ENCODE measurements around the gene KRT82.
"Not testable (repeated sequence)": the region's sequence is repeated elsewhere in the genome, so short reads cannot be mapped to it uniquely, and the experiment has no call there.

KRT82 gene

DNA sequence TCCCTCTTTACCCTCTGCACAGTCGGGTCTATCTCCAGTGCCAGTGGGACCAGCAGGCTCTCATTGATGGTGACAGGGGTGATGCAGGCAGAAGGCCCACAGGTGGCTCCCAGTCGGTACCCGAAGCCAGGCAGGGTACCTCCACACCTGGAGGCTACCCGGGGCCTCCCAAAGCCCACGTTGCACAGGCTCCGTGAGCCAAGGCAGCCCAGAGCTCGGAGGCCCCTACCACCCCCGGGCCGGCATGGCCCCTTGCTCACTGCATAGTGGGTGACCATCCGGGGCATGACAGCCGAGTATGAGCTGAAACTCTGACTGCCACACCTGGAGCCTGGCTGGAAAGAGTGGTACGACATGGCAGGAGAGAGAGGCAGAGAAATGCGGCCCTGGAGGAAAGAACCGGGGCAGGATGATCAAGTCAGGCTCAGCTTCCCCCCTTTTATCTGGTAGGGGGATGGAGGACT, at the start of gene KRT82:
Gene KRT82 (minus strand): TSS at position 414 of the 464 bp plus-strand sequence. CDS start 58 bp downstream, at position 356.
- H3K4me3 ChIP-seq (ENCODE audit: low read depth, low read length): no peak within 1 kb of the TSS

DNA sequence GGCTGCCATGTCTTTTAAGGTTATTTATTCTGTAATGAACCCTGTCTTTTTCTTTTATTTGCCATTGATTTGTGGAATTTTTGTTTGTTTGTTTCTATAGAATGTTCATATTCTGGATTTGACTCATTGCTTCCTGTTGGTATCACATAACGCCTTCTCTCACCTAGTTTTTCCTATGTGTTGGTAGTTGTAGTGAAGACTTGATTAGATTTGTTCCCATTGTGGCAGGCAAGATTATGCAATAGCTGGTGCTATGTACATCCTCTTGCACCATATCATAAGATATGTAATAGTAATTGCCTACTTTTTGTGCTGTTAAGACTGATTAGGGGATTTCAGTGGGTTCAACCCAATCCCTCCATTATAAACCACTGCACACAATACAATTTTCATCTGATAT, 49.7 kb upstream of the KRT82 start:
- no peak overlapping the region for H3K4me3 ChIP-seq (ENCODE audit: low read depth, low read length)

DNA sequence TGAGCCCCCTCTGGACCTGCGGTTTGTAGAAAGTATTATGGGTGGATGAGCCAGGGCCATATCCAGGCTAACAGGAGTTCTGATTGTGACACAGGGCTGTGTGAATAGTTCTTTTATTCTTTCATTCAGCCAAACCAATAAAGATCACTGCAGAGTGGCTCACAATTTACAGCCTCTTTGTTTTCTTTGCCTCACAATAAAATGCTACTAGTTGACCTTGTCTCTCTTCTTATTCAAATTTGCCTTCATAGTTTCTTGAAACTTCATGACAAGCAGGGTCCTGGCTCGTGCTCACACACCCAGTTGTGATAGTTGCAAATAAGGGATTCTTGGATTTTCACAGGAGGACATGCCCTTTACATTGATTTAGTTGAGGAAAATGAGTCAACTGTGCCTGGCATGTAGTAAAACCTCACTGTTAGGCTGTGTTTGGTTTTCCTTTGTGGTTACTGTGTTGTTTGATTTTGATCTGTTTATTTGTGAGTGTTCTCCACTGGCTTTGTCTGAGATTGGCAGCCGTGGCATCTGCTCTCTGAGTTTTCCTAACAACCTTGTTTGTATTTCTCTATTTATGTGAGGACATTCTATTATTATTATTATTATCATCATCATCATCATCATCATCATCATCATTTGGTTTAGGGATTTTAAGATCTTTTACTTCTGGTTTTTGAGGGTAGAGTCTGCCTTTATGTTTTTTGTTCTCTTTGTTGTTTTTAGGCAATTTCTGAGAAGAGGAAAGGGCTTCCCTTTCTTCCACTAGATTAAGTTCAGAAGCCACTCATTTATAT, 48.5 kb upstream of the KRT82 start:
- no peak overlapping the region for H3K4me3 ChIP-seq (ENCODE audit: low read depth, low read length)

DNA sequence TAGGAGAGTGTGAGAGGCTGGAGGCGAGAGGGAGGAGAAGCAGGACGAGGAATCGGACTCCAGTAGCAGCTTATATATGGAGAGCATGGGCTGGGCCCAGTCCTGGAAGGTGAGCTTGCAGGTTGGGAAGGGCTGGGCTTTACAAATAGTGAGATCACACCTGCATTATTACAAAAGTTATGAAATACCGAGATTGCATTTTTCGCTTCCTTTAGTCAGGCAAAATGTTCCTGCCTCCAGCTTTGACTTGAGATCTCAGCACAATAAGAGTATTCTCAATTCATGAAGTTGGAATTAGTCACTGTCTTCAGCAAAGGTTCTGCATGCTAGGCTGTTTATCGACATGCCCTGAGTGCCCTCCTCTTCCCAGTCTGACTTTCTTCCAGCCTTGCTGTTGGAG, 46.0 kb upstream of the KRT82 start, which contains the start of gene KRT6B:
Gene KRT6B (minus strand): TSS at position 46 of the 400 bp plus-strand sequence. CDS start 68 bp downstream, outside the sequence.
- H3K4me3 ChIP-seq (ENCODE audit: low read depth, low read length): no peak within 1 kb of the TSS

DNA sequence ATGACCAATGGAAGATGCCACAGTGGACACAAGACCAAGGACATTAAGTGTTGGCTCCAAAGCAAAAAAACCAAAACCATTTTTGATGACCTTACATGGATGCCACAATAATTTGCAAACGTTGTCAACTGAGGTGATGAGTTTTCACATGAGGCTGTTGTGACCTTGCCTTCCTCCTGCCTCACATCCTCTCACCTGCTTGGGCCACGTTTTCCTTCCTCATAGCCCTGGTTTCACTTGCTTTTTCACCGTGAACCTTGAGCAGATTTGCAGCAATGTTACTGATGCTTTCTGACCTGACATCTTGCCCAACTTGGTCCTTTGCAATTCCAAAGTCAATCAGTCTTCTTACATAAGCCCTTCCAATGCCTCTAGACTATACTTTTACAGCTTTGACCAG, 42.1 kb upstream of the KRT82 start:
- H3K4me3 ChIP-seq (ENCODE audit: low read depth, low read length): no peak overlapping the region

DNA sequence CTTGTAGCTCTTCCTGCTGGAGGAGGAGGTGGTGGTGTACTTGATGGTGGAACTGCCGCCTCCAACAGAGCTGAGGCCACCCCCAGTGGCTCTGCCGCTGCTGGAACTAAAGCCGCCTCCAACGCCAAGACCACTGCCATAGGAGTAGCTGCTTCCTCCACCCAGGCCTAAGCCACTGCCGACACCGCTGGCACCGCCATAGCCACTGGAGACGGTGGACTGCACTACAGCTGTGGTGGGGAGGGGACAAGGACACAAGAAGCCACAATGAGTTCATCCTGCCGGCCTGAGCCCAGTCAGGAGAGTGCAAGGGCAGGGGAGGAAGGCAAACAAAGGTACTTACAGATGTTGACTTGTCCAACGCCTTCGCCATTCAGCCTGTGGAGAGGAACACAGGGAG, 41.1 kb upstream of the KRT82 start:
- not testable (repeated sequence) for H3K4me3 ChIP-seq (ENCODE audit: low read depth, low read length)

DNA sequence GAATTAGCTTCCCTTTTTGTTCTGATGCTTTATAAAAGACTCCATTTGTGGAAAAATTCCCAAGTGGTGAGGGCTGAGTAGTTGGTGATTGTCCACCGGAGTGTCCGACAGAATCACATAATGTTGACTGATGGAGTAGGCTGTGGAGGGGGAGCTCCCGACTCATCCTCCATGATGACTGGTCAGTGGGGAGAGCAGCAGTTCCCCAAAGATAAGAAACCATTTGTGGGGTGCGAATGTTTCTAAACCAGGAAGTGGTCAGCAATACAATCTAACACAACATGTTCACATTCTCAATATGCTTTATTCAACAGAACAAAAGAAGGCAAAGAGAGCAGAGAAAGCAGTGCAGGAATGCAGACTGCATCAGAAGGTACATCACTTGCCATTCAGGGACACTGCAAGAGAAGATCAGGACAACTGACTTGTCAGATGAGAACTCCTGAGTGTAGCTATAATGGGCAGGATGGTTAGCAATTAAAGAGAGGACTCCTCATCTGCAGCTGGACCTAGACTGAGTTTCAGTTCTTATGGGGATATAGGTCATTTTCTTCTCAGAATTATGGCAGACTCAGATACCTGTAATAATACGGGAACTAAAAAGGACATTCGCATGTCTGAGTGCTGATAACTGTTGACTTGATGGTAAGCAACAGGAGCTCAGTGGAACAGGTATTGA, 40.4 kb upstream of the KRT82 start:
- H3K4me3 ChIP-seq (ENCODE audit: low read depth, low read length): no peak overlapping the region

DNA sequence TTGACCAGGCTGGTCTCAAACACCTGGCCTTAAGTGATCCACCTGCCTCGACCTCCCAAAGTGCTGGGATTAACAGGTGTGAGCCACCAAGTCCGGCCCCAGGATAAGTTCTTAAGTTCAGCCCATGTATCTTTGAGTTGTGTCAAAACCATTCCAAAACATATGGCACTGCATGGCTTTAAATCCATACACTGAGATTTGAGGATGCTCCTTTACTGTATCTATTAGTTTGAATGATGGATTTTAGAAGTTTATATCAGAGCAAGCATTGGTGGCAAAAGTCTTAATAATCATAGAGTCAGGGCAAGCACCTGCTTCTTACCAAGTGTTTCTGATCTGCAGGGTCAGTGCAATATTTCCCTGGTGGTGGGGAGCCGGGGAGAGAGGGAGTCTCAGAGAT, 39.7 kb upstream of the KRT82 start:
- H3K4me3 ChIP-seq (ENCODE audit: low read depth, low read length): no peak overlapping the region

DNA sequence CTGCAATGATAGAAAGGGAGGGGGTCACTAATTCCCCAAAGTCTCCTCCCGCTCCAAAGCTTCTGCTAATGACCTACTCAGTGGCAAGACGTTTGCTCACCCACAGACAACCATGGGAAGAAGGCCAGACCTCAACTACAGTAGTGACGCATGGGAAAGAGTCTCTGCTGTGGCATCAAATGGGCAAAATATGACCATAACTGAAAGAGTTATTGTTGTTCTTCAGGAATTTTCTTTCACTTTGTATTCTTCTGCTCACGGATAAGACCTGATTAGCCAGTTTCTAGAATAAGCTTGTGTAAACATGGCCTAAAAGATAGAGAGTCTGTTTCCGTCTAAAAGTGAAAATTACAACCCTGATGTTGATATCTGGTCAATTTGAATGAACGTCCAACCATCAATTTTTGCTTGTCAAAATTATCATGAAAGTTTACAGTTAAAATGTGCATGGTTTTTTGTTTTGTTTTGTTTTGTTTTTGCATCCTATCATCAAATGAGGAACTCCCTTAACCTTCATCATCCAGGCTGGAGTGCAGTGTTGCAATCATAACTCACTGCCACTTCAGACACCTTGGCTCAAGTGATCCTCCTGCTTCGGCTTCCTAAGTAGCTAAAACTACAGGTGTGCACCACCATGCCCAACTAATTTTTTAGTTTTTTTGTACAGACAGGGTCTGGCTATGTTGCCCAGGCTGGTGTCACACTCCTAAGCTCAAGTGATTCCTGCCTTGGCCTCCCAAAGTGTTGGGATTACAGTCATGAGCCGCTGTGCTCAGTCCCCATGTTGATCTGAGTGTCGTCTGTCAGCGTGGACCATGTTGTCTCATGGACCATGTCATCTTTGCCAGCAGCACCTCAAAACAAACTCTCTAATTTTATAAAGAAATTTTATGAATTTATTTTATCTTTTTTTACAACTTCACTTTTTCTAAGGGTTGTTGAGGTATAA, 38.8 kb upstream of the KRT82 start:
- no peak overlapping the region for H3K4me3 ChIP-seq (ENCODE audit: low read depth, low read length)

DNA sequence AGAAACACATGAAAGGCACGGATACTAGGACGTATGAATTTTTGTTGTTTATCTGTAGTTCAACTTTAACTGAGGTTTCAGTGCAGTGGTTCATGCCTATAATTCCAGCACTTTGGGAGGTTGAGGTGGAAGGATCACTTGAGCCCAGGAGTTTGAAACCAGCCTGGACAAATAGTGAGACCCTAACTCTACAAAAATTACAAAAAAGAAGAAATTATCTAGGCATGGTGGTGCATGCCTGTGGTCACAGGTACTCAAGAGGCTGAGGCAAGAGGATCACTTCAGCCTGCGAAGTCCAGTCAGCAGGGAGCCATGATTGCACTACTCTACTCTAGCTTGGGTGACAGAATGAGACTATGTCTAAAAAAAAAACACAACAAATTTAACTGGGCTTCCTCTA, 37.8 kb upstream of the KRT82 start:
- no peak overlapping the region for H3K4me3 ChIP-seq (ENCODE audit: low read depth, low read length)

DNA sequence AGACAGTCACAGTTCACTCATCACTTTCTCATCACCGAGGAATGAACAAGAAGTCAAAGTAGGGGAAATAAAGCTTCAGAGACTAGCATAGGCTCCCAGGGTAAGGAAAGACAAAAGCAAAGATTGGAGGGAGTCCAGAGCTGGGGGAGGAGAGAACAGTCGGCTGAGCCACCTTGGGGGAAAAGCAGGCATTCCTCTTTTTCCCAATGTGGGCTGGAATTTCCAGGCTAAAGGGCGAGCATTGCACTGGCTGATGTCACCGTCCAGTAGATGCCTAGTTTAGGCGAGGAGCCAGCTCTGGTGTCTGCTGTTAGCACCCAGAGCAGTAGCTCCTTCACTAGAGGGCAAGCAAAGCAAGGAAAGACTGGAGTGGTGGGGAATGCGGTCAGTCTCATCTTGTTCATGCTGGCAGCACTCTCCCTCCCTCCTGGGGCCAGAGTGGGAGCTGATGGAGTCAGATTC, 36.5 kb upstream of the KRT82 start:
- no peak overlapping the region for H3K4me3 ChIP-seq (ENCODE audit: low read depth, low read length)

DNA sequence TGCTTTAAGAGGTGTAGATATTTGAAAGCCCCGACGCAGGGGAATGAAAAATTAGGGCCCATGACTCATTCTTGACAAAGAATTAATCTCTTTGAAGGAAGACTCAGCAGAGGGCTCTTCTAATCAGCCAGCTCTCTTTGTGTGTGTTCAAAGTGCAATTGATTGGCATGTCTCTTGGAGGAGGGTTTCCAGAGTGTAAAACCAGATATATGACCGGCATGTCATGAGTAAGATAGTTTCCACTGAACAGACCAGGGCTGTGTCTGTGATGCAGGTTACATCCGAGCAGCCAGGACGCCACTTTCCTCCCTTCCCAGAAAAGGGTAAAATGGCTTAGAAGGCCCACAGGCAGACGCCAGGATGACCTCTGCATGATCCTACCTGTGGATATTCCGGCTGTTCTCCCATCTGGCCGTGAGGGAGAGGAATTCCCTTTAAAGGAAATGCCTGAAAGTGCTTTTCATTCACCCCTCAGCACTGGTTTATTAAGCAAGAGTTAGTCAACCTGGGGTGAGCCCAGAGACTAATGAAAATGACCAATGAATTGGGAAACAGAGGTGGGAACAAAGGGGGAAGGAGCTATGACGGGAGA, 35.3 kb upstream of the KRT82 start:
- H3K4me3 ChIP-seq (ENCODE audit: low read depth, low read length): no peak overlapping the region

DNA sequence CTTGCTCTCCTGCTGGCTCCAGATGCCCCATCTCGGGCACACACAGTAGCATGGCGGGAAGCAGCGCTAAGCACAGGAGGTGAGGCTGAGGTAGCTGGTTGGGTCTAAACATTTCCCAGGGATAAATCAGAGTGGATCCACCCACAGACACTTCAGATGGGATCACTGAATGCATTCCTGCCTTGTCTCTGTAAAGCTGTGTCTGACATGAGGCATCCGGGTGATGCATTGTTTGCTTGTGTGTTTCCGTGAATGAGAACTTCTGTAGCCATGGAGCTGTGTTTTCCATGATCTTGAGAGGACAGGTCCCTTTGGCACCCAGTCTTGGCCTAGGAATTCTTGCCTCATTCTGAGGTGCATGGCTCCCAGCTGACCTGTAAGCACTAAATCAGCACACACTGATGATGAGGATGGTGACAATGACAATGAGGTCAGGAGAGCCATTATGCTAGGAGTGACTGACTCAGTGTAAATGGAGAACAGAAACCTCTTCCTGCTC, 34.7 kb upstream of the KRT82 start:
- no peak overlapping the region for H3K4me3 ChIP-seq (ENCODE audit: low read depth, low read length)

DNA sequence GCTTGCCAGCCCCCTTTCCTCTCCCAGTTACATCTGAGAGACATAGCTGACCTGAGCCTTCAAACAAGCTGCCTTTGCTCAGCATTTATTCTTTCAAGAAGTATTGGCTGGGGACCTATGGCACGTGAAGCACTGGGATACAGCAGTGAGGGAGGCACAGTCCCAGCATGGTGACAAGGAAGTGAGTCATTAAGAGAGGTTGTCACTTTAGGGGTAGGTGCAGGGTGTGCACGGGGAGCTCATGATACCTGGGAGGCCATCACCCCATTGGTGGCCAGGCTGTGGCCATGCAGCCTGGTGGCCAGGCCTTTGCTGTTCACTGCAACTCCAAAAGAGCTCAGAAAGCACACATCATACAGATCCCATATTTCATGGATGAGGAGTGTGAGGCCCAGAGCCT, 33.7 kb upstream of the KRT82 start:
- H3K4me3 ChIP-seq (ENCODE audit: low read depth, low read length): no peak overlapping the region

DNA sequence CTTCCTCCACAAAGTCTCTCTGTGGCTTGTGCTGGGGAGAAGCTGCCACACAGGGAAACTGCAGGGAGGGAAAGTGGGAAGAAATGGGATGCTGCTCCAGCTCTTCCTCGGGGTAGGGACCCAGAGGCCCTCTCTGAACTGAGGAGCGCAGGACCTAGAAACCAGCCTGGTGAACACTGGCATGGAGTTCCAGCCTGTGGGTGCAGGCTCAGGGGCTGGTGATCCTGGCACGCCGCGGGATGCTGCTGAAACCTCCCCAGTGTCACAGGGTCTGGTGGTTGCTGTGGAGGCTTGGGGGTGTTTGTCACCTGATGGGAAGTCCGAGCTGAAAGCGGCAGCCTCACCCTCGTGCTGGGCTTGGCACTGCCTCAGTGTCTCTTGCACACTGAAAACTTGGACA, 33.3 kb upstream of the KRT82 start:
- H3K4me3 ChIP-seq (ENCODE audit: low read depth, low read length): no peak overlapping the region

DNA sequence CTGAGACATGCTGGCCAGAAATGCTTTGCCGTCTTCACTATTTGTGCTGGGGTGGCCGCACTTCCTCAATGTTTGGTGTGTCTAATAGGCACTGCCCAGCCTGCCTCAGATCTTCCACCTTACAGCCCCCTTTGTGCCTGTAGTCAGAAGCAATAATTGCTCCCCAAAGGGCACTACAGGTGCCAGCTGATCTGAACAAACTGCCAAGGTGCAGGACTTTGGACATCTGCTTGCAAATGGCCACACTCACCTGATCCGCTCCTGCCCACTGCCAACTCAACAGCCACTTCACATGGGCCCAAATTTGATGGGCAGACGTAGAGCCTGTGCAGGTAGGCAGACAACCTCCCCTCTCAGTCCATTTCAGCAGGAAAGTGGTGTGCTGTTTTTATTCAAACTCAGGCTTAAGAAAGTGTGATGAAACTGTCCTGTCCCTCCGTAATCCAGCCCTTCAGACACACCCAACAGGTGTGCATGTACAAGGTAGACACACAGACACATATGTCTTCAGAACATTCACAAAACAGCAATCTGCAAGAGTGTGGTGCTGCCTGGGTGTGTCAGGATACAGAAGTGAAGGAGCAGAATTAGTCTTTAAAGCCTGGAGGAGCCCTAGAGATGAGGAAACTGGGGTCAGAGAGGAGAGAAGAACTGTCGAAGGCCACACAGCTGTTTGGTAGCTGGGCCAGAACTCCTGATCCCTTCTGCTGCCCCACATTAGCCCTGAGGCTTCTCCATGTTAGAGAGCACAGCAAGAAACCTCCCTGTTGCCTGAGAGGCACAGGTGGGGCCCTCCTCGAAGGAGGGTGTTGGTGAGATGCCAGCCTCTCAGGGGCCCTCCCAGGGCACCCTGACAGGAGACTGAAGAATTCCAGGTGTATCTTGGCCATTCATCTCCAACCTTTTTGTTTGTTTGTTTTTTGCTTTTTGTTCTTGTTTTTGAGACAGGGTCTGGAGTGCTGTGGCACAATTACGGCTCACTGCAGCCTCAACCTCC, 32.5 kb upstream of the KRT82 start:
- H3K4me3 ChIP-seq (ENCODE audit: low read depth, low read length): no peak overlapping the region

DNA sequence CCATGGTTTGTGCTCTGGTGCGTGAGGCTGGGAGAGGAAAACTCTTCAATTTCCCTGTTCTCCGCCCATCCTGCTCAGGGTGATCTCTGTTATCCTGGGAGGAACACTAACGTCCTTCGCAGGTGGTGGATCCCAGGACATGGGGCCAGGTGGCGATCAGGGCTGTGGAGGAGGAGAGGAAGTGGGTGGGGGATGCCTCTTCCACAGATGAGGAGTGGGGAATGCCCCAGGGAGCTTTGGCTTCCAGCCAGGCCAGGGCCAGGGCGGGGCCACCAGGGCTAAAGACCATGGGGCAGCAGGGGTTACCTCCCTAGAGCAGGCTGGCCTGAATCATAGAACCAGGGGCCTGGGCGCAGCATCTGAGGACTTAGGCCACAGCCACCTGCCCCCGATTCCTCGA, 31.4 kb upstream of the KRT82 start:
- H3K4me3 ChIP-seq (ENCODE audit: low read depth, low read length): no peak overlapping the region

DNA sequence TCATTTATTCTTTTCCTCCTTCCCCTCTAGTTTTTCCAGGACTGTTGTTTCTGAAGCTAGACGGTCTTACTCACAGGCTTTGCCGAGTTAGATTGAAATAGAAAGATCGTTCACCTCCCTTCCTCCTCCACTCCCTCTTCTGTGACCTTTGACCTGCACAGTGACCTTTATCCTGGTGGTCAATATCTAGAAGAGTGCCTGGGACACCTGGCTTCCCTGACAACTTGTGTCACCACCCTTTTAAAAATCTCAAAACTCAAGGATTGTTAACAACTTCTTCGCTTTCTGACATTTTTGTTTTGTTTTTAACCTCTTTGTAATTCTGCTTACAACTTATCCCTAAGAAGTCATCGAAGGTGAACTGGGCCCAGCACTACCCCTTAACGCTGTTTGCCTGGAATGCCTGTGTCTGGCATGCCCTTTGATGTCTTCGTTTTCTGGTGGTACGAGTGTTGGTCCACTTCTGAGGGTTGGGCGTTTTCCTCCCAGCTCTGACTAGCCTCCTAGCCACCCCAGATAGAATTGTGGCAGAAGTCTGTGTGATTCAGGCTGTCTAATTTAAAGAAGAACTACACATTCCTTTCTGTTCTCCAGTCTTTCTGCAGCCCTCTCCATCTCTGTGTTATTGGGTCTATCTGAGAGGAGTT, 30.8 kb upstream of the KRT82 start:
- no peak overlapping the region for H3K4me3 ChIP-seq (ENCODE audit: low read depth, low read length)

Data from iPS-11a (cell line).